IMR-90 (cell line): ENCODE results near the gene HYCC2. TPM values are rescaled to one million over a fixed set of nuclear protein-coding genes. Genes with fewer than 3 reads are reported as not detected.

Experiments
- ATAC-seq: fragments of 200-7000 bp; cut with Tn5 transposase; 2 replicates; pipeline ENCODE4 v1.9.1; 2020; ENCODE audit warnings: low read depth, mild to moderate bottlenecking, moderate library complexity
- BruUV-seq: library from RNA; stranded (reverse); fragments of 400-500 nt; replicated peaks from 2 replicates; lab custom pipeline; 2021; lab: Mats Ljungman, UMichigan
- CTCF ChIA-PET: fragments of 300-600 bp; formaldehyde crosslinking; extraction: SDS; loops from one replicate; lab custom pipeline; 2021; ENCODE audit warnings: antibody characterized with exemption; lab: Yijun Ruan, JAX
- POLR2A ChIA-PET: fragments of 300-600 bp; sonication (Branson Sonifier 250); formaldehyde crosslinking; loops from one replicate; lab custom pipeline; 2022; ENCODE audit warnings: antibody characterized with exemption; ENCODE audit not compliant: unreplicated experiment; lab: Charles Lee
- DNase-seq: peaks from one replicate; pipeline ENCODE4 v3.0.0; 2013
- H2AFZ ChIP-seq: replicated peaks from 2 replicates; pipeline ENCODE3; 2013; ENCODE audit warnings: low read length, mild to moderate bottlenecking; ENCODE audit not compliant: poor library complexity
- H2AK5ac ChIP-seq: 2 replicates; pipeline ENCODE4 v1.6.1; 2013; ENCODE audit warnings: low read depth, low read length, inconsistent platforms
- H2AK9ac ChIP-seq: replicated peaks from 2 replicates; pipeline ENCODE3; 2013; ENCODE audit warnings: mild to moderate bottlenecking, low read depth, low read length, moderate library complexity; ENCODE audit not compliant: poor library complexity
- H2BK120ac ChIP-seq: 2 replicates; pipeline ENCODE4 v1.6.1; 2013; ENCODE audit warnings: low read depth, low read length, inconsistent platforms
- H2BK15ac ChIP-seq: 3 replicates; pipeline ENCODE4 v1.6.1; 2013; ENCODE audit warnings: low read depth, low read length, inconsistent platforms
- H2BK20ac ChIP-seq: 2 replicates; pipeline ENCODE4 v1.6.1; 2013; ENCODE audit warnings: low read depth, mild to moderate bottlenecking, inconsistent platforms, low read length, moderate library complexity
- H2BK5ac ChIP-seq: 2 replicates; pipeline ENCODE4 v1.6.1; 2013; ENCODE audit warnings: mild to moderate bottlenecking, low read depth, low read length, inconsistent platforms; ENCODE audit not compliant: poor library complexity, severe bottlenecking
- H3K14ac ChIP-seq: replicated peaks from 2 replicates; pipeline ENCODE4 v1.6.1; 2013; ENCODE audit warnings: low read depth, low read length, inconsistent platforms
- H3K18ac ChIP-seq: 2 replicates; pipeline ENCODE4 v1.6.1; 2013; ENCODE audit warnings: low read depth, low read length, control low read depth
- H3K23ac ChIP-seq: 2 replicates; pipeline ENCODE4 v1.6.1; 2013; ENCODE audit warnings: low read depth, low read length, inconsistent platforms
- H3K27ac ChIP-seq: 2 replicates; pipeline ENCODE4 v1.5.1; 2013; ENCODE audit warnings: mild to moderate bottlenecking, control low read depth, low read length; ENCODE audit not compliant: insufficient read depth
- H3K27me3 ChIP-seq: 2 replicates; pipeline ENCODE4 v1.6.1; 2013; ENCODE audit warnings: low read length; ENCODE audit not compliant: control insufficient read depth, insufficient read depth
- H3K36me3 ChIP-seq: 2 replicates; pipeline ENCODE4 v1.6.1; 2013; ENCODE audit warnings: low read length, mixed read lengths; ENCODE audit not compliant: control insufficient read depth, insufficient read depth
- H3K4ac ChIP-seq: 2 replicates; pipeline ENCODE4 v1.6.1; 2013; ENCODE audit warnings: low read depth, low read length, inconsistent platforms
- H3K4me1 ChIP-seq: 2 replicates; pipeline ENCODE4 v1.6.1; 2013; ENCODE audit warnings: low read length, mixed read lengths; ENCODE audit not compliant: control insufficient read depth, insufficient read depth
- H3K4me2 ChIP-seq: 2 replicates; pipeline ENCODE4 v1.6.1; 2013; ENCODE audit warnings: low read depth, mild to moderate bottlenecking, control low read depth, low read length, moderate library complexity
- H3K4me3 ChIP-seq: 2 replicates; pipeline ENCODE4 v1.5.1; 2013; ENCODE audit warnings: low read depth, mild to moderate bottlenecking, control low read depth, low read length, moderate library complexity; ENCODE audit not compliant: insufficient read depth
- H3K56ac ChIP-seq: 2 replicates; pipeline ENCODE4 v1.6.1; 2013; ENCODE audit warnings: low read length, inconsistent platforms; ENCODE audit not compliant: insufficient read depth; ENCODE audit errors: extremely low read depth
- H3K79me1 ChIP-seq, 2 experiments: 2 replicates each; pipeline ENCODE4 v1.6.1; 2013; ENCODE audit warnings: low read length in 2 of 2, inconsistent platforms in 1 of 2, low read depth in 1 of 2
- H3K9ac ChIP-seq: 2 replicates; pipeline ENCODE4 v1.6.1; 2013; ENCODE audit warnings: low read depth, low read length, control low read depth
- H3K9me1 ChIP-seq: 2 replicates; pipeline ENCODE4 v1.6.1; 2013; ENCODE audit warnings: low read length, inconsistent platforms; ENCODE audit not compliant: insufficient read depth
- H3K9me3 ChIP-seq: 2 replicates; pipeline ENCODE4 v1.6.1; 2013; ENCODE audit warnings: low read length; ENCODE audit not compliant: control insufficient read depth, insufficient read depth
- H4K20me1 ChIP-seq: 2 replicates; pipeline ENCODE4 v1.6.1; 2013; ENCODE audit warnings: low read length, inconsistent platforms; ENCODE audit not compliant: insufficient read depth
- H4K5ac ChIP-seq: 2 replicates; pipeline ENCODE4 v1.6.1; 2013; ENCODE audit warnings: mild to moderate bottlenecking, low read depth, low read length, control low read depth
- H4K8ac ChIP-seq, 2 experiments: 2 replicates each; pipeline ENCODE4 v1.6.1; 2013; ENCODE audit warnings: low read depth in 2 of 2, low read length in 2 of 2, control low read depth in 1 of 2, inconsistent platforms in 1 of 2
- H4K91ac ChIP-seq: 2 replicates; pipeline ENCODE4 v1.6.1; 2013; ENCODE audit warnings: low read depth, low read length, inconsistent platforms; ENCODE audit not compliant: insufficient read depth
- MAZ ChIP-seq: IDR thresholded peaks from 2 replicates; pipeline ENCODE4 v1.6.1; 2012; ENCODE audit warnings: low read depth, mild to moderate bottlenecking, low read length, improper control_type of control experiment, moderate library complexity, borderline replicate concordance
- RCOR1 ChIP-seq: IDR thresholded peaks from 2 replicates; pipeline ENCODE4 v1.6.1; 2012; ENCODE audit warnings: mild to moderate bottlenecking, low read length, improper control_type of control experiment; ENCODE audit not compliant: insufficient replicate concordance
- WGBS, 2 experiments: methylation state at CpG; one replicate each; pipeline versions ENCODE4 v1.1.5 to v1.1.7; 2013; ENCODE audit warnings: missing lambda C conversion rate in 2 of 2; ENCODE audit not compliant: insufficient read length in 1 of 2; ENCODE audit errors: extremely low coverage in 2 of 2; 5-methylcytosine and 5-hydroxymethylcytosine counted together
- dilution Hi-C: fragments of 300-500 bp; cut with HindIII; formaldehyde crosslinking; loops from one replicate; pipeline ENCODE4 v1.14.3; 2018; ENCODE audit warnings: low sequenced_read_pairs; ENCODE audit not compliant: unreplicated experiment
- in situ Hi-C: fragments of 300-500 bp; cut with MboI; formaldehyde crosslinking; loops from 3 replicates; pipeline ENCODE4 v1.14.3; 2019; ENCODE audit warnings: low sequenced_read_pairs, inconsistent platforms, mixed read lengths
- intact Hi-C: fragments of 100-400 bp; cut with micrococcal nuclease; formaldehyde crosslinking; loops from 2 replicates; pipeline ENCODE4 v1.10.0; 2022
- polyA plus RNA-seq, 3 experiments: library from polyadenylated mRNA; depleted of rRNA; stranded (reverse); fragments of >200 nt; gene quantifications; 2 replicates each; pipeline ENCODE4 v1.2.3, GENCODE V29; 2012; ENCODE audit warnings: low replicate concordance in 1 of 3
- total RNA-seq: library from RNA; depleted of rRNA; stranded (reverse); fragments of >200 nt; gene quantifications from 2 replicates; pipeline ENCODE4 v1.2.3, GENCODE V29; 2012

HYCC2 gene
- total and polyA plus RNA-seq, 2 of the 4 experiments (the other 2 are of a cell fraction), result 2.2 to 9.1 TPM

DNA sequence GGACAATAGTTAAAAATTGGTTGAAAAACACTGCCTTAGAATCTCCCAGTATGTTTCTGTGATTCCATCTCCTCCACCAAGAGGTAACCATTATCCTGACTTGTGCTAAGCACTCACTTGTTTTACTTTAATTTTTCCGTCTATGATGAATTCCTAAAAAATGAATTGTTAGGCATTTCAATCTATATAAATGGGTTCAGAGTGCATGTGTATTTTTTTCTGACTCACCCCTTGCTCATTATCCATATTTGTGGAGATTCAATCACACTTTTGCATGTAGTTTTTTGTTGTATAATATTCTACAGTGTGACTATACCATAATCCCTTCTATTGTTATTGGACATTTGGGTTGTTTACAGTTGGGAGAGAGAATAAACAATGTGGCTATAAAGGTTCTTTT lies 1.6 kb upstream of the HYCC2 start:
- dilution Hi-C loops (no loop called here), in situ Hi-C loops (no loop called here)
- WGBS, 2 experiments, result no CpG with 5 or more reads among the region's 1 CpG

More for the DNA sequence above, 1.6 kb upstream of the HYCC2 start:
- no peaks in the 10 kb centered on the region for H3K9me1 ChIP-seq
- H2BK5ac ChIP-seq, result no peak overlapping the region
- H3K23ac ChIP-seq, result no peak overlapping the region
- no peak overlapping the region for H4K91ac ChIP-seq
- H3K27ac ChIP-seq, result no peak overlapping the region
- H3K56ac ChIP-seq, result no peak overlapping the region
- H2AFZ ChIP-seq, result no peak overlapping the region
- no peak for ATAC-seq
- ChIA-PET POLR2A (no interaction called here), CTCF (no interaction called here)
- no peak overlapping the region for H2BK20ac ChIP-seq
- no TSS peak for BruUV-seq
- no peak overlapping the region for H3K9ac ChIP-seq
- H3K4me3 ChIP-seq, result no peak overlapping the region
- no peaks in the 10 kb centered on the region for H3K4me1 ChIP-seq
- no peak overlapping the region for H2AK9ac ChIP-seq
- TF ChIP-seq RCOR1 (no peak), MAZ (no peak)
- H3K4me2 ChIP-seq, result no peak overlapping the region
- 0 out of 2 replicates have a peak, but pooled peaks cover 5% of the 10 kb centered on the region for H4K20me1 ChIP-seq
- peaks cover 7 to 44% of the 10 kb centered on the region in 2 experiments for H3K79me1 ChIP-seq
- H3K18ac ChIP-seq, result no peak overlapping the region
- intact Hi-C loops, result loop anchor here (5.0 kb wide), 2 partner anchors 44 to 104 kb away; partner anchors contain the start of gene CFLAR
- no peak overlapping the region for H2BK15ac ChIP-seq
- H3K9me3 ChIP-seq, result no peaks in the 10 kb centered on the region
- no peak overlapping the region for H3K14ac ChIP-seq
- H4K8ac ChIP-seq, result no peak overlapping the region
- H3K27me3 ChIP-seq, result no peaks in the 10 kb centered on the region
- H4K5ac ChIP-seq, result no peak overlapping the region
- no peak overlapping the region for H2BK120ac ChIP-seq
- no peak for DNase-seq
- H2AK5ac ChIP-seq, result no peak overlapping the region
- H3K36me3 ChIP-seq, result no peaks in the 10 kb centered on the region
- no peak overlapping the region for H3K4ac ChIP-seq
